Stimulated activated CD4-positive, alpha-beta T cell treated with anti-CD3 and anti-CD28 coated beads, TNF-alpha, amount 100 ng/mL, for 48 hours (primary cell): ENCODE data around the gene EBF3.

ENCODE experiments used
- DNase-seq, 3 donors: peaks; one replicate each; pipeline ENCODE4 v3.0.0-alpha.2; 2020; ENCODE audit warnings: low read depth in 3 of 3

EBF3 gene

GRCh38 chr10:129837909-129838582 is 126.0 kb downstream of the EBF3 start:
- DNase-seq, result no peak

GRCh38 chr10:129836253-129836652 is 127.8 kb downstream of the EBF3 start:
- DNase-seq, result no peak

DNA sequence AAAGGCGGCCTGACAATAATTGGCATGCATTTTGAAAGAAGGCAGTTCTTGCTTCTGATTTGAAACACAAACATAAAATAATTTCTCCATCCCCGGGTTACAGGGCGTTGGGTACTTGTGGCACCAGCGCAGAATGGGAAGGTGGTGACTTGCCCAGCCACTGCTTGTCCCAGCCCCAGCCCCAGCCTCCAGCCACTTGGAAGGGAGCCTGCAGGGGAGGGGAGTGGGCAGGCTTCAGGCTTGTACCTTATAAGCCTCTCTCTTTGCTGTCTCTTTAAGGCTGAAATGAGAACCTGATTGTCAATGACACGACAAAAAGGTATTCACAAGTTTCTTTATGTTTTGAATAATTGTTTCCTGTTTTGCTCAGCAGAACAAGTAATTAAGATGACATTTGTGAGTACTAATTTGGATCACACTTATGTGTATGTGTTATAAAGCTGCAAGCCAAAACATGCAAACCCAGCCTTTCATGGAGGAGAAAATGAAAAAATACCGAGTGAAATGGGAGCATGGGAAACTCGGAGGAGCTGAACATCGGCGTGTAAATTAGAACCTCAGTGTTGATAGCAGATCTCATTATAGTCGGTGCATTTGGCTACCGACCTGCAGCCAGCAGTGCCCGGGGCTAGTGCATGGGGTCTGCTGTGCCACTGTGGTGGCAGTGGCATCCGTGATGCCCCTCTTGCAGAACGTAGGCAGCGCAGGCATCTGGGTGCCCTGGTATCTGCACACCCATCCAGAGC is 129.9 kb downstream of the EBF3 start:
- no peak for DNase-seq

- no peak for DNase-seq
These were observed 130.6 kb downstream of the EBF3 start for GRCh38 chr10:129833468-129833950.

DNA sequence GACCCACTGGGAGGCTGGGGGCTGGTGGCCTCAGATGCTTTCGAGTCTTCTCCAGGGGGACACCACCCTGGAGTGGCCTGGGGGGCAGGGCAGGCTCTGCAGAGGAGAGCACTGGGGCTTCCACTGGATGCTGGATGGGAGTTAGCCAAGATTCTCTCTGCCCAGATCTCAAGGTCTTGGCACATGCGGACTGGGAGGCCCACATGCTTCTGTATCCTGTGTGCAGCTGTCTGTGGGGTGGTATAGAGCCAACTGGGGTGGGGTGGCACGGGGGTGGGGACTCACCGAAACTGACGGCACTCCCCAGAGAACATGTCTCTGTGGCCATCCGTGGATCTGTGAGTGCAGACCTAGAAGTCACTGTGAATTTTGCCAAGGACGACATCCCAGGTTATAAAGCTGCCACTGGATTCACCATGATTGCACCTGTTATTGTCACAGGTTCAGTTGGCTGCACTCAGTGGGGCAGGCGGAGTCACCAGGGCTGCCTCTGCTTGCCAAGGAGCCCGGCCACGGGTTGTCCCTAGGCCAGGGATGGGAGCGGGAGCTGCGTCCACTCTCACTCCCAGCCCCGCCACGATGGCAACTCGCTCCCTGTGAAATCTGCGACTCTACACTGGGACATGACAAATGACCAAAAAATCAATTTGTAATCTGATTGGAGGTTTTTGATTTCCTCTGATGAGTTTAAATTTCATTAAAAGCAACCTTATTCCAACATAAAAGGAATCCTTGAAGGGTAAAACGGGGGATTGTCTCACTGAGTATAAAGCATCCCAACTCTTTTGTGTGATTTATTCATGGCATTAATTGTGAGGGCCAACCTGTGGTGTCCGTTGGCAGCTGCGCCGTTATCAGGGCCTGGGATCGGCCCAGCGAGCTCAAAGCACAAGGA is 131.3 kb downstream of the EBF3 start:
- no peak for DNase-seq

- DNase-seq, result no peak
These were observed 132.9 kb downstream of the EBF3 start for GRCh38 chr10:129831150-129831549.

DNA sequence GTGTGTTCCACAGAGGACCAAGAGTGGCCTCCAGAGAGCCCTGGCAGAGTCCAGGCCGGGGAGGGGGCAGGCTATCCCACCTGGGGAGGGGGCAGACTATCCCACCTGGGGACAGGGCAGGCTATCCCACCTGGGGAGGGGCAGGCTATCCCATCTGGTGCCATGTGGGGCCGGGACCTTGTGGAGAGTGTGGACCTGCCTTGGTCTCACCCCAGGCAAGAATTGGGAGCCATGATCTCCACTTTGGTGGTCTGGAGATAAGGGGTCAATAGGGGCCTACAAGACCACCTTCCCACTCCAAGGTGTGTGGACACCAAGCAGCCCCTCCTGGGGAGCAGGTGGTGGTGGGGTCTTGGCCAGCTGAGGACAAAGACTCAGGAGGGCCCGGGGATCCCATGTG is 138.2 kb downstream of the EBF3 start:
- DNase-seq, result no peak

DNA sequence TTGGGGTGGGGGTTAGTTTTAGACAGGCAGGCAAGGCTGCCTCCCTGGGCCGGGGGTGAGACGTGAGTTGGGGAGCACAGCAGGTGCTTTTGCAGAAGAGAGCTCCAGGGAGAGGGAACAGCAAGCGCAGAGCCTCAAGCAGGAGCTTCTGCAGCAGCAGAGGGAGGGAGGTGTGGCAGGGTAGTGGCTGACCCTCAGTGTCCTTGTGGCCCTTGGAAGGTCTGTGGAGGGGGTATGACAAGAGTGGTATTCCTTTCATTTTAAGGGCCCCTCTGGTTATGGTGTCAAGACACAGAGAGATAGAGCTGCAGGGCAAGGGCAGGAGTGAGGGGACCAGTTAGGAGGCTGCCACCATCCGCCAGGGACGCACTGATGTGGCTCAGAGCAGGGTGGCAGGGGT is 138.9 kb downstream of the EBF3 start:
- no peak for DNase-seq

DNA sequence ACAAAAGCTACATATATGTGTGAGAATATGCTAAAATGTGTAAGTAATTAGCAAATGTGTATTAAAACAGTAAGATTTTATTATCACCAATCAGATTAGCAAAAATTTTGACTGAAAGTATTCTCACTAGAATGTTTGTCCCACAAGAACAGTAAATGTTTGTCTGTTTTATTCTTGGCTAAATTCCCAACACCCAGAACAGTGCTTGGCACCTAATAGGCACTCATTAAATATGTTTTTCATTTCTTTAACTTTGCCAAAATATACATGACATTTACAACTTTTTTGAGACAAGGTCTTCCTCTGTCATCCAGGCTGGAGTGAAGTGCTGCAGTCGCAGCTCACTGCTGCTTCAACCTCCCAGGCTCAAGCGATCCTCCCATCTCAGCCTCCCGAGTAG is 143.6 kb downstream of the EBF3 start:
- no peak for DNase-seq

DNA sequence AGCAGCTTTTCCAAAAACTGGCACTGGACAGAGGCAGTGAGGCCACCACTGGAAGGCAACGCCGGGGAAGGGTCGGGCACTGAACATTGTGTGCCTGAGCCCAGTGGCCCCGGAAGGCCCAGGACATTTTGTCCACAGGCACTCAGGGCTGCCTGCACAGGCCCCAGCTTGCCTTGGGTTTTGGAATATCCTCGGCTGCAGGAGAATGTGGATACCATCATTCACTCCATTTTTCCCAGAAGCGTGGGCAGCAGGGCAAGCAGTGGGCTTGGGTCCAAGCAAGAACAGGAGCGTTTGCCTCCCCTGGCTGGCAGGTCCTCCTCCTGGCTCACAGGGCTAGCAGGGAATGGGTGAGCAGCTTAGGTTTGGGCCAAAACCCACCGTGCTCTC is 147.4 kb downstream of the EBF3 start:
- no peak for DNase-seq

GRCh38 chr10:129815898-129816655 is 148.0 kb downstream of the EBF3 start:
- DNase-seq, result no peak

- no peak for DNase-seq
These were observed 149.1 kb downstream of the EBF3 start for GRCh38 chr10:129814681-129815646.

- no peak for DNase-seq
These were observed 151.7 kb downstream of the EBF3 start for GRCh38 chr10:129812398-129812797.

GRCh38 chr10:129811208-129811607 is 152.9 kb downstream of the EBF3 start:
- DNase-seq, result no peak

GRCh38 chr10:129809841-129810240 is 154.2 kb downstream of the EBF3 start:
- DNase-seq, result no peak

DNA sequence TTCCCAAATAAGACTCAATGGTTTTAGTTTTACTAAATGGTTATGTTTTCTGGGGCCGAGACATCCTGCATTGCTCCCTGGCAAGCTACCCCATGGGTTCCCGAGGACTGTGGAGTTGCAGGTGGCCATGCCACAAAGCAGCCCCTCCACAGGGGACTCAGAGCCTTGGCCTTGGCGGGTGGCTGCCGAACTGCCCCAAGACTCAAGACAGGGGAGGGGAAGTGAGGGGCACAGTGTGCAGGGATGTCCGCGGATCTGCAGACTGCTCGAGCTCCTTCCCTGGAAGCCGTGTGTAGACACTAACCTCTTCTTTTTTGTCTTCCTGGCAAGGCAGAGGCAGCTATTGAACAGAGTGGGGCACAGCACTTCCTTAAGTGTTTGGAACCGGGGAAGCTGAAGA is 154.6 kb downstream of the EBF3 start:
- DNase-seq, result no peak

- no peak for DNase-seq
These were observed 155.7 kb downstream of the EBF3 start for GRCh38 chr10:129808092-129808983.

DNA sequence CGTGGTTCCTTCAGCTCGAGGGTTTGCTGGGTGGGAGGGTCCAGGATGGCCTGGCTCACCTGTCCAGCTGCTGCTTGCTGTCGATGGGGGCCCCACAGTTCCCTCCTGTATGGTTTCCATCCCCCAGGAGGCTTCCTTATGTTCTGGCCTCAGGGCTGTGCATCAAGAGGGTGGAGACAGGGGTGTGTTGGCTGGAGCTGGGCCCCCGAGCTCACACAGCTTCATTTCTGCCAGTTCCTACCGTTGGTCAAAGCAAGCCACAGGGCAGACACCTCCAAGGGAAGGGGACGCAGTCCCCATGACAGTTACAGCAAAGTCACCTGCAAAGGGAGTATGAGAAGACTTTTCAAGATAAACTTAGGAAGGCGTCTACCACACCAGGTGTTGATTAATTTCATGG is 156.9 kb downstream of the EBF3 start:
- no peak for DNase-seq

- no peak for DNase-seq
These were observed 163.2 kb downstream of the EBF3 start for GRCh38 chr10:129800796-129801340.
